Activated T-cell treated with anti-CD3 and anti-CD28 coated beads for 48 hours (primary cell): ENCODE results near the gene FBXL2.
"Not testable (repeated sequence)": the region's sequence is repeated elsewhere in the genome, so short reads cannot be mapped to it uniquely, and the experiment has no call there.

Source experiments
- DNase-seq: peaks from one replicate; pipeline ENCODE4 v3.0.0-alpha.2; 2020; ENCODE audit warnings: low read depth

The FBXL2 gene

DNA sequence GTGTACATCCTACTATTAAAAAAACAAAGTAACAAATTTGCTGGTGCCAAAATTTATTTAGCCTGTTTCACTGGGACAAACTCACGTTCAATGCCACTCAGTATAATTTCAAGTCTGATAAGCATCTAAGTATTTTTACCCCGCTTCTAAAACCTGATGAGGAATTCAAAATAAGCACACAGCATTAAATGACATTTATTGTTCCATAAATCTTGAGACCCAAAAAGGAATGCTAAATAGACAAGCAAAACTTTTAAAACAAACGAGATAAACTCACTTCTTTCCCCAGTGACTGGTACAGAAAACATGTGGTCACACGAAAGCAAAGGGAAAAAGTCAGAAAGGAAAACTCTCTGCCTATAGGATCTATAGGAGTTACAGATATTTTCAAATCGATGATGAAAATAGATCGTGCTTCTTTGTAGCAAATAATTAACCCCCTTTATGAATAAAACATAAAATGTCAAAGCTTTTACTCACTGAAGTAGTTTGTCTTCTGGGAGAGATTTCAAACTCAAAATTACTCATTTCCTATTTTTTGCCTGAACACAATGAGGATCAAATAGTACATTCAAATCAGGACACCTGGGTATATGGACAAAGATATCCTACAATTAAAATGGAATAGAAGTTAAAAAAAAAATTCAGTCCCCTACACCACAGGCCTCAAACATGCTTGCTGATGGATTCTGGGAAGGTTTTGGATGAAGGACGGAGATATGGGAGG, 111.3 kb downstream of the FBXL2 start:
- DNase-seq = no peak

DNA sequence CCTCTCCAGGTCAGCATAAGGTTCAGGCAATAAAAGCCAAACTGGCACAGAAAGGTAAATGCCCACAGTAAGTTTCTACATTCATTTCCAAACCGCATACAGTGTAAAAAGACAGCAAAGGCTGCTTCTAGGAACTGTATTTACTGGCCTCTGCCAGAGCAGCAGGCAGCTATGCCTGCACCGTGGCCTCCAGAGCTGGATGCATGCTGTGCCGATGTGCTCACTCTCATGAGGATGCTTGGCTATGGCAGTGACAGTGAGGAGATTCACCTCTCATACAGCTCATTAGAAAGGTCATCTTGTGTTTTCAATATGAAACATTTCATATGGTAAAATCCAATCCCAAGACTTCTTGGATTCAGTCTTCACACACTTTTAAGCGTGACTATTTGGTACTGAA, 112.7 kb downstream of the FBXL2 start:
- DNase-seq = no peak

DNA sequence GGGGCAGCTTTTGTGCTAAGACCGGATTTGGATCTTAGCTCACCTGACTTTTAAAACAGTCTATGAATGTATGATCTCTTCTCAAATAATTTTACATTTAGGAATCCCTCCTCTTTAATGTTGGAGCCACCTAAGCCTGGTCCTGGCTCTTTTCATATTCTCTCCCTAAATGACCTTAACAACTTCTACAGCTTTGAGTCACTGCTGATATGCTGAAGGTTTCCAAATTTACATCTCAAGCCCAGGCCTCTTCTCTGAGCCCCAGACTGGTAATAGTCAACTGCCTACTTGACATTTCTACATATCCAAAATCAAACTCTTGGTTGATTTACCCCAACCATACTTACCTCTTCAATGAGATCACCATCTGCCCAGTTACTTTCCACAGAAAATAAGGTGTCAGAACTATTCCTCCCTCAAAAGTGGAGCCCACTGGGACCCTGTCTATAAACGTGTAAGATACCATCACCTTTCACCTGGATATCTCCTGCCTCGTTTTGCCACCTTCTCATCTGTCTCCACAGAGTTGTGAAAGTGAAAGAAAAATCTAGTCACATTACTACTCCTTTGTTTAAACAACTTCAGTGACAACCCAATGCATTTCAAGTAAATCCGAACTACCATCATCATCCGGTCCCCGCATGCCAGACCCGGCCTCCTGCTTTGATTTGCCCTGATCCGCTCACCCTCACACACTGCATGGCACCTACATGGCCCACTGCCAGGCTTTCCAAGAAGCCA, 114.2 kb downstream of the FBXL2 start:
- DNase-seq = no peak

DNA sequence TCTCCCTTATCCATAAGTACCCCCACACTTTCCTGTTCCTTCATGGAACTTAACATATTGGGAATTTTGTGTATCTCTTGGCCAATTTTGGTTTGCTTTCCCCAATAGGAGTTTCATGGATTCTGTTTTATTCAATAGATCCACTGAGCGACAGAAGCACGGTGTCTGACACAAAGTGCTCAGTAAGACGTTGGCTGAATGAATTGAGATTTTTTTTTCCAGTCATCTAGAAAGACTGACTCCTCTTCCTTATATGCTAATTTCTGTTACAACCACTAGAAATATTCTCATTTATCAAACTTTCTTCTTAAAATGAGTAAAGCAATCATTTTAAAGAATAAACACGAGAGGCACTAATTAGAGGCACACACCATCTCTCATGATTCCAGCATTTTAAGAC, 114.9 kb downstream of the FBXL2 start:
- no peak for DNase-seq

DNA sequence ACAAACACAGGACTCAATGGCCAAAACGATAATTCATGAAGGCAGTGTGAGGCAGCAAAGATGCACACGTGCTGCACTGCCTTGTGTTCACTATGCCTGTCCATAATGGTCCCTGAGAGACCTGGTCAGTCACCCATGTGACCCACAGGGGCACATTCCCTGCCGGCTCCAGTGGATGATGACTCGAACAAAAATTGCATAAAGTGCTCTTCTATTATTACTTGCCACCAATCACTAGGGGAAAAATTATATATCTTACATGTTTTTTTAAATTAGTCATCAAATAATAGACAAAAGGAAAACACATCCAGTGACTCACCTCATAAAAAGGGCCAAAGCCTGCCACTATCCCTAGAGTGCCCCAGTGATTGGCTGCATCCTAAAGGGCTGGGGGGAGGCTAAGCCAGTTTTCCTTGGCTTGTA, 115.5 kb downstream of the FBXL2 start:
- DNase-seq = no peak

DNA sequence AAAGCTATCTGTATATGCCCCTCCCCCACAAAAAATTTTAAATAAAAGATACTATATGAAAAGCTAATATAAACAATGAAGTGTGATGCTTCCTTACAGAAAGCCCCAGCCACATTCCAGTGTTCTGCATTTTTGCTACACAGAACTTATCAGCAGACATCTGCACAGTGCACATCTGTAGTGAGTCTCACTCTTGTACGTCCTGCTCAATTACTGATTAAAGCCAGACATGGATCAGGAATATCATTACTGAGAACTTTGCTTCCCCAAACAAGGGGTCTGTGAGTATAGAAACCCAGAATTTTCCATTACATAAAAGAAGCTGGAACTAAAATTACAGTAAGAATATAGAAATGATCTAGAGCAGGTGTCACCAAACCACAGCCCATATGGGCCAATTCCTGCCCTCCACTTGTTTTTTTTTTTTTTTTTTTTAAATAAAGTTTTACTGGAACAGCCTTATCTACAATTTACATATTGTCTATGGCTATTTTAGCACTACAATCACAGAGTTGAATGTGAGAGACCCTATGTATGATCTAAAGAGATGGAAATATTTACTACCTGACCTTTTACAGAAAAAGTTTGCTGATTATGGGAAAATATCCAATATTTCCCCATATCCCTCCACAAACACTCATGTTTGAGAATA, 117.3 kb downstream of the FBXL2 start:
- no peak for DNase-seq

DNA sequence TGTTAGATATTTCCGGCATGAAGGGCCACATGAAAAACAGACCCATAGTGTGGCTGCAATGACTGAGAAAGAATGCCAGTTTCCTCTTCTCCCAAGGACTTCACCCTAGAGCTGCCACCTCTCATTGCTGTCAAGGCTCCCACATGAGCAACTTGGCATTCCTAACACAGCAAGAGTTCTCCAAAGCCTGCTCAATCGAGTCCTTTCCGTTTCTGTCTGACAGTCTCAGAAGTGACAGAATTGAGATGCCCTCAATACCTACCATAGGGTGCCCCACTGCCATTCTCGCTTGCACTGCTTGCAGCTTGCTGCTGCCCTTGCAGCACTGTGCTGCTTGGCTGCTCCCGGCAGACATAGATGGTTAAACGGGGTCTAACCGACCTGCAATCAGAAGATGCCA, 118.7 kb downstream of the FBXL2 start:
- DNase-seq = no peak

DNA sequence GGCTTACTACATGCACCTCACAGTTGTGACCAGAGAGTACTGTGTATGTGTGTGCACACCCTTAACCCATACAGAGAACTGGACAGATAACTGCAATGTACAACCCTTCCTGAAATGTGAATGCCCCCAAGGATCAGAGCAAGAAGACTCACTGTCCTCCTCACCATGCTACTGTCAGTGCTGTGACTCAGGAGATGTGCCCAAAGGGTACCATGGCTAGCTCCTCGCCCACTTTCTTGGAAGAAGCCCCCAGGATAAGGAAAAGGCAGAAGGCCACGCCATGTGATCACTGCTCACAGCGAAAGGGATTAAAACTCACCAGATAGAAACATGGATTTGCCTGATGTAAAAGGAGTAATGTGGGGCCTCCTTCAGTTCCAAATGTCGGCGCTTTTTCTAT, 121.2 kb downstream of the FBXL2 start:
- DNase-seq = no peak

DNA sequence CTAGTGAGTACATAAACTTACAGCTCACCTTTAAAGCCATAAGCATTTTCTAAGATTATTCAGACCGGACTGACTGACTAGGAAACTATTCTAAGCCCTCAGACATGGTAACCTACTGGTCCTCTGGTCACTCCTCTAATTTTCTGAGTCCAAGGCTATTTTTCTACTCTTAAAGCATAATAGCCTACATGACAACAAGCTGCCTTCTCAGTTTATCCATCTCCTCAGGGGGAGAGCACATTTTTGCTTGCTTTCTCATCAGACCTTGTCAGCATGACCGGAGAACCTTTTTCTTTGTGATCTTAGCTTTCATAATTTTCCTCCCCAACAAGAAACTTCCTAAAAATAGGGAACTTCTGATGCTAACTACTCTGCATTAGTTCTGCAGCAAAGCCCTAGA, 124.5 kb downstream of the FBXL2 start:
- DNase-seq = no peak

DNA sequence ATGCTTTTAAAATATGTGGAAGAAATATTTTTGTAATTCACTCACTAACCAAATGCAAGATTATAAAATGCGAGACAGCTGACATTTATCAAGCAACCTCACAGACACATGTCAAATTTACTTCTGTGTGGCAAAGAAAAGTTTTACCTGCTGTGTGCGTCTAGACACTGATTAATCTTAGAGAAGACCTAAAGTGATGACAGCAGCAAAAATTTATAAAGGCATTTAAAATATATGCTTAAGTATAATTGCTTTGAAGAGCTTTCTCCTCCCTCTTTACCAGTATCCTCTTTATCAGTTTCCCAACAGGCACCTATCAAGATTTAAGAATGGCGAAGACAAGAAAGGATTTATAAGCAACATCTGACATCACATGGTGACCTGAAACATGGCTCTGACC, 125.7 kb downstream of the FBXL2 start:
- no peak for DNase-seq

DNA sequence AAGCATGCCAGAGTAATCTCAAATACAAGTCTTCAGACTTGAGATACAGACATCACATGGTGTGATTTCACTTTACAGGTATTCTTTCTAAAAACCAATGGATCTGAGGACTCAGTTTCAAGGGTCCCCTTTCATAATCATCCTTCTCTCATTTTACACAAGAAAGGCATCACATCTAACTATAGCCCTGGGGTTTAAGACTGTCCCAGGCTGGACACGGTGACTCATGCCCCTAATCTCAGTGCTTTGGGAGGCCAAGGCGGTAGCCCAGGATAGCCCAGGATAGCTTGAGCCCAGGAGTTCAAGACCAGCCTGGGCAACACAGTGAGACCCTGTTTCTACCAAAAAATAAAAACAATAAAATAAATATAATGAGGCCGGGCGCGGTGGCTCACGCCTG, 126.5 kb downstream of the FBXL2 start:
- DNase-seq = no peak

DNA sequence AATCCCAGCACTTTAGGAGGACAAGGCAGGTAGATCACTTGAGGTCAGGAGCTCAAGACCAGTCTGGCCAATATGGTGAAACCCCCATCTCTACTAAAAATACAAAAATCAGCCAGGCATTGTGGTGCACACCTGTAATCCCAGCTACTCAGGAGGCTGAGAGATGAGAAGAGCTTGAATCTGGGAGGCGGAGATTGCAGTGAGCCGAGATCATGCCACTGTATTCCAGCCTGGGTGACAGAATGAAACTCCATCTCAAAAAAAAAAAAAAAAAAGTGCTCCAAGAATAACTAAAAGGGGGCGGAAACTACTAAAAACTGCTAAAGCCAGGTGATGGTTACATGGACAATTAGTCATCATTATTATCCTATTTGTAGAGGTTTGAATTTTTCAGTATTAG, 133.6 kb downstream of the FBXL2 start:
- DNase-seq = not testable (repeated sequence)

DNA sequence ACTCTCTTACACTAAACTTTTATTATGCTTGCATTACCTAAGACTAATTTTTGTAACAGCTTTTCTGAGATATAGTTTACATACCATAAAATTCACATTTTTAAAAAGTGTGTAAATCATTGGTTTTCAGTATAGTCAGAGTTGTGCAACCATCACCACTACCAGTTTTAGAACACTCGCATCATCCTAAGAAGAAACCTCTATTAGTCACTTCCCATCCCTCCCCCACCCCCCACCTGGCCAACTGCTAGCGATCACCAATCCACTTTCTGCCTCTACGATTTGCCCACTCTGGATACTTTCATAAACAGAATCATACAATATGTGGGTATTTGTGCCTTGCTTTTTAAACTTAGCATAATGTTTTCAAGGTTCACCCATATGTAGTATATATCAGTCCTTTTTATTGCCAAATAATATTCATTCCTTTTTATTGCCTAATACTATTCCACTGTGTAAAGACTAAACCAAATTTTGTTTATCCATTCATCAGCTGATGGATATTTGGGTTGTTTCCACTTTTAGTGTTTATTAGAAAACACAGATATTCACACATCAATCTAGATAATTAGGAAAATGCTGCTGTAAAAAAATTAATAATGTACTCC, 139.9 kb downstream of the FBXL2 start:
- DNase-seq = peak; percentile 15

DNA sequence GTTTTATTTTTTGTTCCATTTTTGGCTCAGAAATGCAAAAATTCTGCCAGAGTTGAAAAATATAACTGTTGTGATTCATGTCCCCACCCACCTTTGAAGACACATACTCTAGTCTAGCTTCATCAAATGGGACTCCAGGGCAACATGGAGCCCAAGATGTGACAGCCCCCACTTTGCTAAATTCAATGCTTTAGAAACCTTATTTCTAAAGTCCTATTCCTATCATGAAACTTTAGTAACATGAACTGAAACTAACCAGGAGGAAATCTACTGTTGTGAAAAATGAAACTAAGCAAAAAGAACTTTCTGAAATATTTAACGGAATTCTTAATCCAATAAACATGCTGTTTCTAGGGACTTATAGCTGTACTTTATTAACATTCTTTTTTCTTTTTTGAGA, 142.7 kb downstream of the FBXL2 start:
- no peak for DNase-seq

DNA sequence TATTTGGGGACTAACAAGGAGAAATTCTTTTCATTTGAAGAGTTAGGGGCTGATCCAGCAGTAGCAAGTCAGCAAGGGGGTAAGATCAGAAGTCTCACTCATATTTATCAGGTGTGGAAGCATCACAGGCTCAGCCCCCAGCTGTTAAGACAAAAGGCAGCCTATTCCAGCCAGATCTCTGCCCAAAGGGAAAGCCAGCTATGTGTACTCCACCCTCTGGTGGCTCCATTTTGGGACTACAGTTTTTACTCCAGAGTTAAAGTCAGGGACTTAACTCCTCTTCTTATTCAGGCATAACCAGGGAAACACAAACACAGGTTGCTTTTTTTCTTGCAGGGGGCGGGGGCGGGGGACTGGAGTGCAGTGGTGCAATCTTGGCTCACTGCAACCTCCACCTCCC, 143.7 kb downstream of the FBXL2 start:
- DNase-seq = no peak

DNA sequence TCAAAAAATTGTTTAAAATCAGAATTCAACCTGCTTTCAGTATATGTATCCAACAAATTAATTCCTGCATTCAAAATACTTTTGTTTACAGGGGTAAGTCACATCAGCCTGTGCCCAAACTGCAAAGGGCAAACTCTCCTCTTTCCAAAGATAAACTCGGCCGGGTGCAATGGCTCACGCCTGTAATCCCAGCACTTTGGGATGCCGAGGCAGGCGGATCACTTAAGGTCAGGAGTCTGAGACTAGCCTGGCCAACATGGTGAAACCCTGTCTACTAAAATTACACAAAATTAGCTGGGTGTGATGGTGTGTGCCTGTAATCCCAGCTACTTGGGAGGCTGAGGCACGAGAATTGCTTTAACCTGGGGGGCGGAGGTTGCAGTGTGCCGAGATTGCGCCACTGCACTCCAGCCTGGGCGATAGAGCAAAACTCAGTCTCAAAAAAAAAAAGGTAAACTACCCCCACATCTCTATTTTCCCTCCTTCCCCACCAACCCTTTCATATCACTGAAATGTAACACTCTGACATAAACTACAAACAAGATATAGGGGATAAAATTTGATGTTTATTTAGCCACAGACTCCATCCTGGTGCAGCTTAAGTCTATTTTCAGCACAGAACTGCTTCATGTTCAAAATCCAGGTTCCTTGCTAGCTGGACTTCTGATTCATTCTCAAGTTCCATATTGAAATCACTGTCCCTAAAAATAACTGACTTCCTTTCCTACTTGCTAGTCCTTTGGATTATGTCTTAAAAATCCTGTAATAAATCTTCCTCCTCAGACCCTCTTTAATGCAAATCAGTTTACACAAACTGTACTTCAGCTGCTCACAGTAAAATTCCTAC, 147.6 kb downstream of the FBXL2 start:
- no peak for DNase-seq

DNA sequence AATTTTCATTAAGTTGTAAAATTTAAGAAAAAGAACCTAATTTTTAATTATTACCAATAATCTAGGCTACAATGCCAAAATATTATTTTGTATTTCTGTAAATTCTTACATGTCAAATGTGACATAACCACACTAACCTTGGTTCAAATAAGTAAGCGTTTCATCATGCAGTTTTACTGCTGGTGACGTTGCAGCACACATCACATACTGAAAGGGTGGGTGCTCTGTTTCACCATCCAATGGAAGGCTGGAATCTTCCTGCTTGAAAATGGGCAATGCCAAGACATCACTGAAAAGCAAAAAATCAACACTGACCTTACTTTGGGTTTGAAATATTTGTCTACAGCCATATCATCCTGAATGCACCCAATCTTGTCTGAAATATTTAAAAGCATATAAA, 148.2 kb downstream of the FBXL2 start:
- no peak for DNase-seq

DNA sequence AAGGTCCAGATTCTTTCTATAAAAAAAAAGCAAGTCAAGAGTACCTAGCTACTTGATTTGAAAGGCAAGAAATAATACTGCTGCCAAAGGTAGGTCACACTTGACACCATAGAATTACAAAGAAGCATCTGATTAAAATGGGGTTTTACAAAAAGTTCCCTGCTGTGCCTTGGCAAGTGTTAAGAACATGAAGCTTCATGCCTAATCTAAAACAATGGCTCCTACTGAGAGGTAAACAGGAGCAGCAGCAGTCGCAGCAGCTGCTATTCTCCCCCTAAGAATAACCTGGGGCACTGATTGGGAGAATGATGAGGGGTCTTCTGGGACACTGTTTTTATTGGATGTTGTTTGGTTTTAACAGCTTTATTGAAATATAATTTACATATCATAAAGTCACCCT, 148.8 kb downstream of the FBXL2 start:
- DNase-seq = no peak

DNA sequence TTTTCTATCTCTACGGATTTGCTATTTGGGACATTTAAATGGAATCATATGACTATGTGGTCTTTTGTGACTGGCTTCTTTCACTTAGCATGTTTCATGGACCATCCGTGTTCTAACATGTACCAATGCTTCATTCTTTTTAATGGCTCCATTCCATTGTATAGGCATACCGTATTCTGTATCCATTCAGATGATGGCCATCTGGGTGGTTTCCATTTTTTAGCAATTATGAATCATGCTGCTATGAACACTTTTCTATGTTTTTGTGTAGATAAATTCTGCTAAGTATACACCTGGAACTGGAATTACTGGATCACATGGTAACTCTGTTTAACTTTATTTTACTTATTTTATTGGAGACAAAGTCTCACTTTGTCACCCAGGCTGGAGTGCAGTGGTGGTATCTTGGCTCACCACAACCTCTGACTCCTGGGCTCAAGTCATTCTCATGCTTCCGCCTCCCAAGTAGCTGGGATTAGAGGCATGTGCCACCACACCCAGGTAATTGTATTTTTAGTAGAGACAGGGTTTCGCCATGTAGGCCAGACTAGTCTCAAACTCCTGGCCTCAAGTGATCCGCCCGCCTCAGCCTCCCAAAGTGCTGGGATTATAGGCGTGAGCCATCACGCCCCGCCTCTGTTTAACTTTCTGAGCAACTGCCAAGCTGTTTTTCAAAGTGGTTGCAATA, 149.5 kb downstream of the FBXL2 start:
- no peak for DNase-seq

DNA sequence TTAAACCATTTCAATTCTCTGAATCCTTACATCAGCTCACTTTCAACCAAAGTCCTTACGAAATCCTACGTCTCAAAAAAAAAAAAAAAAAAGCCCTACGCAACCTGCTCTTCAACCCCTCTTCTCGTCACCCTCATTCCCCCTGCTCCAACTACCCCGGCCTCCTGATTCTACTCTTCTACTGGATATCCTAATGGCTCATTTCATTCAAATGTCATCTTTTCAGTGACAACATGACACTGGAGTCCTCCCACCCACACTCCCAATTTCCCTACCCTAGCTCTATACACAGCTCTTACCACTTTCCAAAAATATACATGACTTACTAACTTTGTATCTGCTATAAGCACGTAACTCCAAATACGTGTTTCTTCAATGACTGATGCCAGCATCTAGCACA, 151.5 kb downstream of the FBXL2 start:
- DNase-seq = no peak

DNA sequence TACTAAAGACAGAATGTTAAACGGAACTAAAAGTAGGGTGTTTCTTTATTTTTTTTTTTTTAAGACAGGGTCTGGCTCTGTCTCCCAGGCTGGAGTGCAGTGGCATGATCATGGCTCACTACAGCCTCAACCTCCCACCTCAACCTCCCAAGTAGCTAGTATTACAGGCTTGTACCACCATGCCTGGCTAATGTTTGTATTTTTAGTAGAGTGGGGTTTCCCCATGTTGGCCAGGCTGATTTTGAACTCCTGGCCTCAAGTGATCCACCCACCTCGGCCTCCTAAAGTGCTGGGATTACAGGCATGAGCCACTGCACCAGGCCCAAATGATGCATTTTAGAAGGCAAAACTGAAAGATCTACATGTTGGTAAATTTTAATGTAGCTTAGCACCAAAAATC, 152.1 kb downstream of the FBXL2 start:
- not testable (repeated sequence) for DNase-seq
